IPS-NIHi7 (cell line): Measurements from ENCODE around the gene KIRREL3.

Source experiments
- DNase-seq: peaks from one replicate; pipeline ENCODE4 v3.0.0; 2012; ENCODE audit warnings: mixed read lengths; ENCODE audit errors: extremely low spot score

Gene KIRREL3

GRCh38 chr11:126578426-126578825 lies 422.1 kb downstream of the KIRREL3 start:
- DNase-seq = no peak

- DNase-seq = no peak
Observed at GRCh38 chr11:126578021-126578420, 422.5 kb downstream of the KIRREL3 start.

- no peak for DNase-seq
Observed at GRCh38 chr11:126575849-126576248, 424.7 kb downstream of the KIRREL3 start.

- DNase-seq = peak; percentile 80
Observed at GRCh38 chr11:126573325-126573978, 427.1 kb downstream of the KIRREL3 start.

- no peak for DNase-seq
Observed at GRCh38 chr11:126570489-126570888, 430.1 kb downstream of the KIRREL3 start.

- peak; percentile 29 for DNase-seq
Observed at GRCh38 chr11:126567419-126567818, 433.2 kb downstream of the KIRREL3 start.

- DNase-seq = peak; percentile 66
Observed at GRCh38 chr11:126564566-126564965, 436.0 kb downstream of the KIRREL3 start.

GRCh38 chr11:126561327-126561893 lies 439.2 kb downstream of the KIRREL3 start:
- DNase-seq = peak; percentile 88

GRCh38 chr11:126560221-126560620 lies 440.3 kb downstream of the KIRREL3 start:
- no peak for DNase-seq

- DNase-seq = no peak
Observed at GRCh38 chr11:126548581-126549550, 451.7 kb downstream of the KIRREL3 start.

- DNase-seq = no peak
Observed at GRCh38 chr11:126547691-126548090, 452.9 kb downstream of the KIRREL3 start.

- no peak for DNase-seq
Observed at GRCh38 chr11:126547161-126547560, 453.4 kb downstream of the KIRREL3 start.

- no peak for DNase-seq
Observed at GRCh38 chr11:126546694-126547093, 453.9 kb downstream of the KIRREL3 start.

GRCh38 chr11:126546191-126546590 lies 454.4 kb downstream of the KIRREL3 start:
- peak; percentile 72 for DNase-seq

- DNase-seq = no peak
Observed at GRCh38 chr11:126545057-126545555, 455.5 kb downstream of the KIRREL3 start.

GRCh38 chr11:126544108-126545056 lies 456.2 kb downstream of the KIRREL3 start:
- DNase-seq = peak; percentile 83

GRCh38 chr11:126543691-126544090 lies 456.9 kb downstream of the KIRREL3 start:
- DNase-seq = peak; percentile 26

- no peak for DNase-seq
Observed at GRCh38 chr11:126542334-126543015, 458.1 kb downstream of the KIRREL3 start.

GRCh38 chr11:126538071-126538470 lies 462.5 kb downstream of the KIRREL3 start:
- DNase-seq = no peak

GRCh38 chr11:126537492-126537891 lies 463.1 kb downstream of the KIRREL3 start:
- no peak for DNase-seq
